Heart right ventricle (tissue), 16 donors: ENCODE measurements around the gene ZSCAN9. TPM values are rescaled to one million over a fixed set of nuclear protein-coding genes. Genes with fewer than 3 reads are reported as not detected.

ENCODE experiments used
- ATAC-seq, 8 donors: fragments of 200-7000 bp; cut with Tn5 transposase; one replicate each; pipeline ENCODE4 v1.9.1; 2020; ENCODE audit warnings: mild to moderate bottlenecking in 8 of 8, moderate library complexity in 8 of 8, moderate number of reproducible peaks in 1 of 8
- DNase-seq, 2 donors: peaks; one replicate each; pipeline ENCODE4 v3.0.0-alpha.2; 2020
- H3K27ac ChIP-seq, 10 donors: fragments of 200-600 bp; sonication (generic) in 2 of 10; one replicate each; pipeline versions ENCODE4 v1.5.0 to v1.8.0; 2020 to 2022; ENCODE audit warnings: mild to moderate bottlenecking in 3 of 10
- H3K27me3 ChIP-seq, 7 donors: fragments of 200-600 bp; one replicate each; pipeline ENCODE4 v1.8.0; 2021 to 2022; ENCODE audit warnings: mild to moderate bottlenecking in 2 of 7
- H3K36me3 ChIP-seq, 9 donors: fragments of 200-600 bp; sonication (generic) in 1 of 9; one replicate each; pipeline versions ENCODE4 v1.5.0 to v1.8.0; 2020 to 2022; ENCODE audit warnings: mild to moderate bottlenecking in 2 of 9
- H3K4me1 ChIP-seq, 9 donors: fragments of 200-600 bp; sonication (generic) in 1 of 9; one replicate each; pipeline versions ENCODE4 v1.5.0 to v1.8.0; 2020 to 2022; ENCODE audit warnings: mild to moderate bottlenecking in 4 of 9
- H3K4me3 ChIP-seq, 10 donors: fragments of 200-600 bp; sonication (generic) in 2 of 10; one replicate each; pipeline versions ENCODE4 v1.5.0 to v1.8.0; 2020 to 2022; ENCODE audit warnings: mild to moderate bottlenecking in 7 of 10, moderate library complexity in 2 of 10
- H3K9me3 ChIP-seq, 11 donors: fragments of 200-600 bp in 10 of 11; sonication (generic) in 2 of 11; one replicate each; pipeline versions ENCODE4 v1.5.0 to v1.8.0; 2013 to 2022; ENCODE audit warnings: mild to moderate bottlenecking in 2 of 11, control low read depth in 1 of 11, moderate library complexity in 1 of 11
- CTCF ChIP-seq, 9 donors: fragments of 200-600 bp; sonication (generic) in 2 of 9; IDR thresholded peaks; one replicate each; pipeline versions ENCODE4 v1.5.0 to v1.8.0; 2021 to 2022; ENCODE audit warnings: antibody characterized with exemption in 9 of 9, mild to moderate bottlenecking in 5 of 9, moderate library complexity in 1 of 9
- WGBS, 2 donors: extraction: QIAGEN DNeasy Blood & Tissue Kit; methylation state at CpG; one replicate each; pipeline ENCODE4 v1.1.7; 2013; ENCODE audit warnings: inconsistent platforms in 1 of 2; 5-methylcytosine and 5-hydroxymethylcytosine counted together
- intact Hi-C, 10 donors: fragments of 100-400 bp; cut with DNase I; formaldehyde crosslinking; loops; one replicate each; pipeline versions ENCODE4 v1.11.1 to v1.14.2; 2022
- polyA plus RNA-seq, 2 donors: library from polyadenylated mRNA; stranded (reverse); fragments of 200-250 nt; gene quantifications; one replicate each; pipeline ENCODE4 v1.2.3, GENCODE V29; 2013
- total RNA-seq, 10 donors: library from RNA; stranded (reverse); fragmentation: NEBNext Ultra II Directional in 3 of 10; extraction: Animal tissue kit (Norgen Biotek cat#: 25700) in 3 of 10; gene quantifications; one replicate each; pipeline versions ENCODE4 v1.2.1 to v1.2.4, GENCODE V29; 2021 to 2023
- donor health status: Arrhythmogenic right ventricular cardiomyopathy.
- donor health status: ischemic (EF 13 %, LVEDD 7.1; RV severe dilation, severe dysfunction).
- donor health status: healthy with polysubstance abuse.
- donor health status: DM: no; HTN: yes; CAD: no.
- donor health status: DM: no; HTN: no; CAD: no.
- donor health status: ischemic (EF 25% LVEDD 6.9; RV normal size, moderate dysfunction).
- donor health status: ischemic (EF 25% LVEDD 5.7; RV mildly dilated, moderate dysfunction).
- donor health status: healthy.
- donor health status: DM: yes; HTN: yes; CAD: no.
- donor health status: Ischemic cardiomyopathy.
- donor health status: ischemic (EF 35%, LVEDD 5.7; RV mildly dilated, moderate dysfunction).
- donor health status: nonischemic (EF 11% LVEDD 7.7; RV severe dilation, severe dysfunction).
- donor health status: DM: yes; HTN: yes; CAD: no.
- donor health status: PGD.
- donor health status: ischemic (EF 29% LVEDD 5.4; RV normal size, mild dysfunction).
- donor health status: nonischemic (EF 23%, LVEDD 6.1; RV moderate dilation, normal function).

Gene ZSCAN9
- total and polyA plus RNA-seq, 12 donors: 6.8 to 11.2 (median 8.8) TPM

- H3K9me3 ChIP-seq: no peaks in the 10 kb centered on the region
- ATAC-seq (peak; percentile 95 to 99 (median 98)), DNase-seq (peak; percentile 87 to 91)
- peak within 1 kb of the TSS; percentile 67 to 97 (median 84) for H3K27ac ChIP-seq
- peaks cover 0 to 14% (median 5%) of the 10 kb centered on the region in 9 donors for H3K36me3 ChIP-seq
- intact Hi-C loops: loop anchor here in 5 of 10 donors (1.0 to 10.0 kb wide), 7 partner anchors 8 to 130 kb away; partner anchors contain the start of genes ZSCAN31 (in 2 of the 5), NKAPL (in 1 of the 5) and ZKSCAN4 (in 1 of the 5)
- no peak for TF ChIP-seq CTCF (IDR thresholded peaks at IDR 0.05)
- H3K4me3 ChIP-seq: peak within 1 kb of the TSS; percentile 48 to 90 (median 80)
- WGBS, 2 donors: 0 to 1% methylated on average over 32 of the region's 32 CpGs
- H3K27me3 ChIP-seq: no peaks in the 10 kb centered on the region
- peaks cover 0 to 37% (median 18%) of the 10 kb centered on the region in 9 donors for H3K4me1 ChIP-seq
Measured at GRCh38 chr6:28266962-28267694, 42.1 kb downstream of the ZSCAN9 start, which contains the start of gene ZSCAN26. TSS of gene ZSCAN26 (plus strand) at chr6:28267143. CDS start at chr6:28271920, 4,777 bp downstream.

GRCh38 chr6:28267695-28268059 is 42.6 kb downstream of the ZSCAN9 start:
- intact Hi-C loops: loop anchor here in 5 of 10 donors (1.0 to 10.0 kb wide), 6 partner anchors 8 to 130 kb away; partner anchors contain the start of genes ZSCAN31 (in 2 of the 5) and NKAPL (in 1 of the 5)
- no peak for ATAC-seq
- no peak for DNase-seq
- TF ChIP-seq CTCF (IDR thresholded peaks at IDR 0.05): no peak
- Histone ChIP-seq H3K27ac (peak overlapping the region in 9 of 10 donors; percentile 76 to 97 (median 85)), H3K36me3 (peaks cover 0 to 19% (median 9%) of the 10 kb centered on the region in 9 donors), H3K27me3 (no peaks in the 10 kb centered on the region), H3K4me3 (peak overlapping the region; percentile 48 to 90 (median 80)), H3K9me3 (no peaks in the 10 kb centered on the region), H3K4me1 (peaks cover 0 to 37% (median 18%) of the 10 kb centered on the region in 9 donors)
- 0 to 14% methylated on average over 1 of the region's 1 CpG for WGBS, 2 donors

- no peak for TF ChIP-seq CTCF (IDR thresholded peaks at IDR 0.05)
- Histone ChIP-seq H3K27me3 (no peaks in the 10 kb centered on the region), H3K9me3 (no peaks in the 10 kb centered on the region), H3K27ac (peak overlapping the region in 1 of 10 donors; percentile 27), H3K36me3 (peaks cover 0 to 37% (median 27%) of the 10 kb centered on the region in 9 donors), H3K4me1 (peaks cover 0 to 44% (median 18%) of the 10 kb centered on the region in 9 donors), H3K4me3 (no peak overlapping the region)
- intact Hi-C loops: loop anchor here in 5 of 10 donors (5.0 to 10.0 kb wide), 5 partner anchors 68 to 132 kb away; partner anchors contain the start of gene ZSCAN31 (in 2 of the 5)
- no peak for DNase-seq
- ATAC-seq: peak in 1 of 8 donors; percentile 39
Measured at GRCh38 chr6:28269492-28269891, 44.4 kb downstream of the ZSCAN9 start.

- no peak overlapping the region for H3K4me3 ChIP-seq
- H3K4me1 ChIP-seq: peaks cover 0 to 16% (median 0%) of the 10 kb centered on the region in 9 donors
- no peaks in the 10 kb centered on the region for H3K27me3 ChIP-seq
- ATAC-seq: no peak
- no peak for TF ChIP-seq CTCF (IDR thresholded peaks at IDR 0.05)
- H3K9me3 ChIP-seq: no peaks in the 10 kb centered on the region
- intact Hi-C loops: no loop called here
- H3K36me3 ChIP-seq: peaks cover 0 to 72% (median 40%) of the 10 kb centered on the region in 9 donors
- no peak for DNase-seq
- H3K27ac ChIP-seq: no peak overlapping the region
Measured at GRCh38 chr6:28274888-28275287, 49.8 kb downstream of the ZSCAN9 start.
